Mammary epithelial cell (primary cell): ENCODE results near the gene ZNF516.

Experiments used
- CTCF ChIP-seq, 2 donors: IDR thresholded peaks in 1 of 2; conservative IDR thresholded peaks in 1 of 2; 2 replicates each; pipeline ENCODE4 v1.5.1; 2011 to 2012; ENCODE audit warnings: inconsistent platforms in 2 of 2, low read length in 2 of 2, mild to moderate bottlenecking in 2 of 2, control low read depth in 1 of 2, low read depth in 1 of 2; ENCODE audit not compliant: insufficient read depth in 1 of 2; ENCODE audit errors: extremely low read depth in 1 of 2
- EZH2 ChIP-seq: IDR thresholded peaks from 2 replicates; pipeline ENCODE4 v1.6.1; 2012; ENCODE audit warnings: low read length, inconsistent platforms, borderline replicate concordance

- no peak for TF ChIP-seq CTCF (conservative IDR thresholded peaks at IDR 0.05 in 1 of 2, IDR thresholded peaks at IDR 0.05 in 1 of 2; ENCODE audit: extremely low read depth in 1 of 2, insufficient read depth in 1 of 2, low read depth in 1 of 2, low read length in 2 of 2)
- no peak for TF ChIP-seq EZH2
Observed at GRCh38 chr18:76392349-76392748, 102.7 kb downstream of the ZNF516 start.
